OCI-LY1 (cell line): Measurements from ENCODE around the gene OSBPL3.

ENCODE experiments used
- EZH2 ChIP-seq: fragments of 200-600 bp; sonication (generic), shearing (Covaris generic); IDR thresholded peaks from 2 replicates; pipeline ENCODE4 v1.8.0; 2017; ENCODE audit warnings: borderline replicate concordance, mixed run types, mild to moderate bottlenecking, antibody characterized with exemption, low read length, moderate library complexity, mixed read lengths
- TF ChIP-seq, protein P1 (sequence below): fragments of 200-600 bp; sonication (generic), shearing (Covaris generic); IDR thresholded peaks from 2 replicates; pipeline ENCODE4 v1.5.1; 2017; ENCODE audit warnings: mild to moderate bottlenecking, antibody characterized with exemption, low read length, moderate library complexity, mixed read lengths

DNA sequence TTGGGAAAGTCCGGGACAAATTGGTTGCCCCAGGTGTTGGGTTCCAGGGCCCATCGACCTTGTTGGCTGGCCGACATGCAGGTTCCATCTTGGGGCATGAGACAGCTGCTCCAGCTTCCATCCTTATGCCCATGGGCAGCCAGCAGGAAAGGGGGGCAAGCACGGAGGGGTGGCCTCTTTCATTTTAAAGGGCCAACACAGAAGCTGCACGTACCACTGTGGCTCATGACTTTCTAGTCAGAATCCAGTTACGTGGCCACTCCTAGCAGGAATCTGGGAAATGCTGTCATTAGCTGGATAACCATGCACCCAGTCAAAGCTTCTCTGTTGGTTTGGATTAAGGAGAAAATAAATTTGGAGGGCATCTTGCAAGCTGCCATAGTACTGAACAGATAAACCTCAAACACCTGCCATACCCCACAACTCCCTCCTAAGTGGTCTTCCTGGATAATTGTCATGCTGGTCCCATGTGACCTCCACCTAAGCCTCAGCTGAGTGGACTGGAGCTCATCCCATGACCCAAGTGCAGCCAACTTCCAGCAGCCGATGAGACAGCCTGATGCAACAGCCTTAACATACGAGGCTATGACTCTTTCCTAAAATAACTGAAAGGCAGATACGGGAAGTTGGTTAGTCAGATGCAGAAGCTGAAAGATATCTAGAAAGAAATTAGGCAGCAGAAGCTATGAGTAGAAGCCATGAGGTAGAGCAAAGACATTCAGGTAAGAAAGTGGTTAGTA, 201.3 kb downstream of the OSBPL3 start:
- TF ChIP-seq, protein P1, sequence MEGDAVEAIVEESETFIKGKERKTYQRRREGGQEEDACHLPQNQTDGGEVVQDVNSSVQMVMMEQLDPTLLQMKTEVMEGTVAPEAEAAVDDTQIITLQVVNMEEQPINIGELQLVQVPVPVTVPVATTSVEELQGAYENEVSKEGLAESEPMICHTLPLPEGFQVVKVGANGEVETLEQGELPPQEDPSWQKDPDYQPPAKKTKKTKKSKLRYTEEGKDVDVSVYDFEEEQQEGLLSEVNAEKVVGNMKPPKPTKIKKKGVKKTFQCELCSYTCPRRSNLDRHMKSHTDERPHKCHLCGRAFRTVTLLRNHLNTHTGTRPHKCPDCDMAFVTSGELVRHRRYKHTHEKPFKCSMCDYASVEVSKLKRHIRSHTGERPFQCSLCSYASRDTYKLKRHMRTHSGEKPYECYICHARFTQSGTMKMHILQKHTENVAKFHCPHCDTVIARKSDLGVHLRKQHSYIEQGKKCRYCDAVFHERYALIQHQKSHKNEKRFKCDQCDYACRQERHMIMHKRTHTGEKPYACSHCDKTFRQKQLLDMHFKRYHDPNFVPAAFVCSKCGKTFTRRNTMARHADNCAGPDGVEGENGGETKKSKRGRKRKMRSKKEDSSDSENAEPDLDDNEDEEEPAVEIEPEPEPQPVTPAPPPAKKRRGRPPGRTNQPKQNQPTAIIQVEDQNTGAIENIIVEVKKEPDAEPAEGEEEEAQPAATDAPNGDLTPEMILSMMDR = no peak
- no peak for TF ChIP-seq EZH2
